AG09309 (cell line): Measurements from ENCODE around the gene DSG3.
"Not testable (repeated sequence)": the region's sequence is repeated elsewhere in the genome, so short reads cannot be mapped to it uniquely, and the experiment has no call there.

Experiments
- DNase-seq: peaks from one replicate; pipeline ENCODE4 v3.0.0-alpha.2; 2010; ENCODE audit warnings: low read depth
- H3K4me3 ChIP-seq: 2 replicates; pipeline ENCODE4 v1.5.1; 2011; ENCODE audit warnings: mild to moderate bottlenecking, low read depth, low read length, moderate library complexity; ENCODE audit not compliant: control insufficient read depth
- TF ChIP-seq, protein P1 (sequence below): IDR thresholded peaks from 2 replicates; pipeline ENCODE4 v1.5.1; 2011; ENCODE audit warnings: mild to moderate bottlenecking, low read depth, low read length, inconsistent platforms; ENCODE audit not compliant: insufficient read depth, control insufficient read depth; ENCODE audit errors: missing control alignments

DSG3 gene

DNA sequence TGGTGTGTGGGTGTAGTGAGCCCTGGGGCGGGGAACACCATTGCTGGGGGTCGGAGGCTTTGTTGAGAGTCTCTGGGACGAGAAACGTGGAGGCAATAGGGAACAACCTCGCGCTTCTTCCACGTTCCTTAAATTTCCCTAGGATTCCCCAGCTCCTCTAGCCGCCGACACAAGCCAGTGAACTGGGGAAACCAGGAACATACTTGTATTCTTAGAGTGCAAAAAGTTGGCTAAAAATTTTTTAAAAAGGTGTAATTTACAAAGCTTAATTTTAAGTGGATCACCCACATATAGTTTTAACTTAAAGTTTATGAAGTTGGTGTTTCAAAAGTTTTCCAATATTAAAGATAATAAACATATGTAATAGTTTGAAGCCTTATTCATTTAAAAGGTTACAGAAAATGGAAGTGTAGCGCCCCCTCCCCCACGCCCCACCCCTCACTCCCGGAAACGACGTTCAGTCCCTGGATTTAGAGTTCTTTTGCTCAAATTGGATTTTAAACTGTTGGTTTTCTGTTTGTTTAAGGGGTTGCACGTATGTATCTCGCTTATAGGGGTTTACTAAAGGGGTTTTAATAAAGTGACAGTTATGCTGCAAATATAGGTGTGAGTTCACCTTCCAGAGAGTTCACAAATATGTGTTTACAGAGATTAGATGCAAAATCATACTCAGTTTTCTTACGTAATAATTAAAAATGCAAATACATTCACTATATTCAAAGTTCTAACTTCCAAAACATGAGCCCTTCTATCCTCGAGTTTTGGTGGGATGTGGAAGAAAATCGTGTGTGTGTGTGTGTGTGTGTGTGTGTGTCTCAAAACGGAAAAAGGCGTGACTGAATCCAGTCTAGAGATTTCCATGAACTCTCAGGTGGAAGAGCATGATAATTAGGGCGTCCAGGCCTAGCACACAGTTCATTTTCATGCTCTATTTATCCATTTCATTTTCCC, 51.3 kb downstream of the DSG3 start:
- H3K4me3 ChIP-seq, result no peak overlapping the region

DNA sequence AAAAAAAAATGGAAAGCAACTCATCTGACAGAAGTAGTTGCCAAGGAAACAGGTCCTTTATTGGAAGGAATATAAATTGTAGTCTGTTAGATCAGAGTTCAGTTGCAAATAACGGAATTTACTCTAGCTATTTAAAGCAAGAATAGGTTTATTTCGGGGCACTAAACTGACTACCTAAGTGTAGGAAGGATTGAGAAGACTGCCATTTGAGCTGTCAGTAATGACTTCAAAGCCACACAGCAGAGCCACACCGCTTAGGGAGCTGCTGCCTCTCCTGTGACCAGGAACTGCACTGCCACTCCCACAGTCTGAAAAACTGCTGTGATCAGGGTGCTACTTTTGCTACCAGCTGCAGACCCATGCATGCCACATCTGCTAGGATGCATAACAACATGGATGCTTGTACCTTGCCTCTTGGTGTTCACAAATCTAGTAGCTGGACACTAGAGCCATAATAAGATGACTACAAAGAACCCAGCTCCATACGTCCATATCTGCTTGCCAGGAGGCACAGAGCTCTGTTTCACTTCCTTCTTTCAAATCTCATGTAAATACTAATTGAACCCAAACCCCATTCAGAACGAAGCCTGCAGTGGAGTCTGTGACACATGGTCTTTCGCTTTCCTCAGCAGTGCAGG, 52.6 kb downstream of the DSG3 start:
- no peak for DNase-seq
- TF ChIP-seq, protein P1, sequence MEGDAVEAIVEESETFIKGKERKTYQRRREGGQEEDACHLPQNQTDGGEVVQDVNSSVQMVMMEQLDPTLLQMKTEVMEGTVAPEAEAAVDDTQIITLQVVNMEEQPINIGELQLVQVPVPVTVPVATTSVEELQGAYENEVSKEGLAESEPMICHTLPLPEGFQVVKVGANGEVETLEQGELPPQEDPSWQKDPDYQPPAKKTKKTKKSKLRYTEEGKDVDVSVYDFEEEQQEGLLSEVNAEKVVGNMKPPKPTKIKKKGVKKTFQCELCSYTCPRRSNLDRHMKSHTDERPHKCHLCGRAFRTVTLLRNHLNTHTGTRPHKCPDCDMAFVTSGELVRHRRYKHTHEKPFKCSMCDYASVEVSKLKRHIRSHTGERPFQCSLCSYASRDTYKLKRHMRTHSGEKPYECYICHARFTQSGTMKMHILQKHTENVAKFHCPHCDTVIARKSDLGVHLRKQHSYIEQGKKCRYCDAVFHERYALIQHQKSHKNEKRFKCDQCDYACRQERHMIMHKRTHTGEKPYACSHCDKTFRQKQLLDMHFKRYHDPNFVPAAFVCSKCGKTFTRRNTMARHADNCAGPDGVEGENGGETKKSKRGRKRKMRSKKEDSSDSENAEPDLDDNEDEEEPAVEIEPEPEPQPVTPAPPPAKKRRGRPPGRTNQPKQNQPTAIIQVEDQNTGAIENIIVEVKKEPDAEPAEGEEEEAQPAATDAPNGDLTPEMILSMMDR, result no peak
- H3K4me3 ChIP-seq, result no peak overlapping the region

More for the DNA sequence above, 51.3 kb downstream of the DSG3 start:
- DNase-seq, result no peak
- TF ChIP-seq, protein P1, result no peak

DNA sequence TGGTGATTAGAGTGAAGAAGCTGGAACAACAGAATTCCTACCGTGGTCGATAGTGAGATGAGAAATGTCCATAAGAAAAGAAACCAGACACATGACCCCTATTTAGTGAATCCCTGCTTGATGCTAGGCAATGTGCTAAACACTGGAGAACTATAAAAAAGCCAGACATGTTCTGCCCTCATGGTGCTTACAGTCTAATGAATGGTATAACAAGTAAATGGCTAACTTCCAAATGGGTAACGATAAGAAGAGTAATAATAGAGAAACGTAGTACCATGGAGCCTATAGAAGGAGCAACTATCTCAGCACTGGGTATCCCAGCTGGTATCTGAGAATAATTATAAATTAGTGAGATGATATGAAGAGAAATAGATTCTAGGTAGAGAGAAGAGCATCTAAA, 55.5 kb downstream of the DSG3 start:
- DNase-seq, result no peak
- TF ChIP-seq, protein P1, result no peak
- H3K4me3 ChIP-seq, result no peak overlapping the region

DNA sequence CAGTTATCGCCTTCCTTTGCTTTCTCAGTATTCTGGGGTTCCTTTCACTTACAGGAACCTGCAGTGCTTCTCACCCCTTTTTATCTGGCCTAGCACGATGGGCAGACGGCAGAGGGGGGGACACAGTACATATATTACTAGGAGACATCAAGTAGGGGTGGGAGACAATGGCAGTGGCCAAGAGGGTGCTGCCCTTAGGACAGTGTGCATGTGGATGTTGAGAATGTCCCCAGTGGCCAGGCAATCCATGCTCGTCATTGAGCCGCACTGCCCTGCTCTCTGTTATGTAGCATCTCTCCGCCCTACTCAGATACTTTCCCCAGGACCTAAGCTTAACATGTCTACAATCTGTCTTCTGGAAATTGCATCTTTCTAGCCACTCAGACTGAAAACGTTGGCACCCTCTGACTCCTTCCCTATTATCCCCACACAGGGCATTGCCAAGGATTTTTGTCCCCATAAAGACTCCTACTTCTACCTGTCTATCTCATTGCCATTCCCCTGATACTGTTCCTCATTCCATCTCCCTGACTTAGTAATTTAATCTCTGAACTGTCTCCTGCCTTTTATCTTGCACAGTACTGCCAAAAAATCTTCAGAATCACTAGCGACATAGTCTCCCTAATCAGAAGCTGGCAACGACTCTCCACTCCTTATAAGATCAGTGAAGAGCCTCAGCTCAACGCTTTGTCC, 57.1 kb downstream of the DSG3 start:
- no peak for DNase-seq
- no peak overlapping the region for H3K4me3 ChIP-seq
- TF ChIP-seq, protein P1, result no peak

DNA sequence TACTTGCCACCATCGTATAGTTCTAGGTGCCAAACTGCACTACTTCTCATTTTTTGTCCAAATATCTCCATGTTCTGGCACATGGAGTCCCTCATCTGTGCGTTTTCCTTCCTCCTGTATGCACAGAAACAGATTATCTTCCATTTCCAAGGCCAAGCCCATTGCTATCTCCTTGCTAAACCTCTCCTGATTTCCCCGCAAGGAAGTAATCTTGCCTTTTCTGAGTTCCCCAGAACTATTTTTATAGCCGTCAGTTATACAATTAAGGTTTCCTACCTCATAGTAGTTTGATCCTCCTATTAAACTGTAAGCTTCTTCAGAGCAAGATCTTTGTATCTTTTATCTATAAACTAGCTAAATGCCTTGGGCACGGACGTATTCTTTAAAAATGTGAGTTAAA, 57.6 kb downstream of the DSG3 start:
- TF ChIP-seq, protein P1, result no peak
- no peak for DNase-seq
- no peak overlapping the region for H3K4me3 ChIP-seq

DNA sequence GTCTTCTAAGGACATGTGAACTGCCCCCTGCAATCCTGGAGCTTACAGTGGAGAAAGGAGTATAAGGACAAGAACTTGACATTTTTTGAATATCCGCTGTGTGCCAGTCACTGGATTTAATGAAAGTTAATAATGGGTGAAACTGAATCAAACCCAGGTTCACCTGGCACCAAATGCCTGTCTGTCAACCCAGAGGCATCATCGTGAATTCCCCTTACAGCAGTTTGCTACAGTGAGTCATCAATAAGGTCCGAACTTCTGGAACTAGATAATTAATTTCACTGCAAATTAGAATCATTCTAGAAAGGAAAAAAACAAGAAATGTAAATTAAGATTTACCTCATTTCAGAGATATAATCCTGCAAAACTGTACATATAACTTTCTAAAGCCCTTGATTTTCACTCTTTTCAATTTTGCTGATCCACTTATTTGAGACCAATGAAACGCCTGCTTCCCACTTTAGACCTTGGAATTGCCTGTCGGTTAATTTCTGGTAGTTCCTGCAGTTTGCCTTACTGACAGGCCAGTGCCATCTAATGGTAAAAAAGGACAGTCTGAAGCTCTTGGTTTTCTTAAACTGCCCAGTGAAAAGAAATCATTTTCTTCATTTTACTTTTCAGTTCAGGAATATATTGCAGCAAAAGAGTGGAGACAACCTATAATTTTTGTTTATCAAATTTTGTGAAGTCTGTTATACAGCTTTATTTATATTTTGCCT, 58.6 kb downstream of the DSG3 start:
- no peak overlapping the region for H3K4me3 ChIP-seq
- no peak for DNase-seq
- TF ChIP-seq, protein P1, result no peak

DNA sequence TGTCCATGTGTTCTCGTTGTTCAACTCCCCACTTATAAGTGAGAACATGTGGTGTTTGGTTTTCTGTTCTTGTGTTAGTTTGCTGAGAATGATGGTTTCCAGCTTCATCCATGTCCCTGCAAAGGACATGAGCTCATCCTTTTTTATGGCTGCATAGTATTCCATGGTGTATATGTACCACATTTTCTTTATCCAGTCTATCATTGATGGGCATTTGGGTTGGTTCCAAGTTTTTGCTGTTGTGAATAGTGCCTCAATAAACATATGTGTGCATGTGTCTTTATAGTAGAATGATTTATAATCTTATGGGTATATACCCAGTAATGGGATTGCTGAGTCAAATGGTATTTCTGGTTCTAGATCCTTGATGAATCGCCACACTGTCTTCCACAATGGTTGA, 59.6 kb downstream of the DSG3 start:
- not testable (repeated sequence) for DNase-seq, H3K4me3 ChIP-seq
